GM06990 (cell line): Measurements from ENCODE around the gene C11orf21.

Experiments used
- DNase-seq: peaks from one replicate; pipeline ENCODE4 v3.0.0-alpha.2; 2011; ENCODE audit not compliant: insufficient read length; ENCODE audit errors: extremely low read depth
- H3K27me3 ChIP-seq: replicated peaks from 2 replicates; pipeline ENCODE4 v1.6.0; 2011; ENCODE audit warnings: low read length; ENCODE audit not compliant: control insufficient read depth, insufficient read depth
- H3K36me3 ChIP-seq: 2 replicates; pipeline ENCODE4 v1.5.1; 2011; ENCODE audit warnings: low read length; ENCODE audit not compliant: control insufficient read depth, insufficient read depth
- H3K4me3 ChIP-seq: replicated peaks from 2 replicates; pipeline ENCODE4 v1.5.1; 2011; ENCODE audit warnings: low read depth, mild to moderate bottlenecking, control low read depth, low read length
- CTCF ChIP-seq: IDR thresholded peaks from 2 replicates; pipeline ENCODE4 v1.5.1; 2011; ENCODE audit warnings: low read length, control low read depth, mild to moderate bottlenecking, inconsistent platforms; ENCODE audit not compliant: insufficient read depth, poor library complexity, severe bottlenecking

Gene C11orf21

GRCh38 chr11:2248762-2249161, 53.0 kb downstream of the C11orf21 start:
- TF ChIP-seq CTCF: no peak
- DNase-seq: no peak
- H3K4me3 ChIP-seq: no peak overlapping the region
- no peaks in the 10 kb centered on the region for H3K36me3 ChIP-seq
- no peaks in the 10 kb centered on the region for H3K27me3 ChIP-seq

- TF ChIP-seq CTCF: no peak
- no peaks in the 10 kb centered on the region for H3K27me3 ChIP-seq
- DNase-seq: no peak
- no peak overlapping the region for H3K4me3 ChIP-seq
- no peaks in the 10 kb centered on the region for H3K36me3 ChIP-seq
Observed at GRCh38 chr11:2248242-2248641, 53.5 kb downstream of the C11orf21 start.

GRCh38 chr11:2247496-2247895, 54.2 kb downstream of the C11orf21 start:
- Histone ChIP-seq H3K36me3 (no peaks in the 10 kb centered on the region), H3K27me3 (no peaks in the 10 kb centered on the region), H3K4me3 (no peak overlapping the region)
- TF ChIP-seq CTCF: no peak
- no peak for DNase-seq
